GM19455 (cell line): ENCODE data around the gene TM9SF1.
A peak's percentile ranks its signal among the peaks of the same experiment; 100 is the strongest.

Experiments
- ATAC-seq: cut with Tn5 transposase; IDR thresholded peaks from one replicate; pipeline ENCODE4 v1.9.1; 2021; ENCODE audit not compliant: unreplicated experiment

Gene TM9SF1

DNA sequence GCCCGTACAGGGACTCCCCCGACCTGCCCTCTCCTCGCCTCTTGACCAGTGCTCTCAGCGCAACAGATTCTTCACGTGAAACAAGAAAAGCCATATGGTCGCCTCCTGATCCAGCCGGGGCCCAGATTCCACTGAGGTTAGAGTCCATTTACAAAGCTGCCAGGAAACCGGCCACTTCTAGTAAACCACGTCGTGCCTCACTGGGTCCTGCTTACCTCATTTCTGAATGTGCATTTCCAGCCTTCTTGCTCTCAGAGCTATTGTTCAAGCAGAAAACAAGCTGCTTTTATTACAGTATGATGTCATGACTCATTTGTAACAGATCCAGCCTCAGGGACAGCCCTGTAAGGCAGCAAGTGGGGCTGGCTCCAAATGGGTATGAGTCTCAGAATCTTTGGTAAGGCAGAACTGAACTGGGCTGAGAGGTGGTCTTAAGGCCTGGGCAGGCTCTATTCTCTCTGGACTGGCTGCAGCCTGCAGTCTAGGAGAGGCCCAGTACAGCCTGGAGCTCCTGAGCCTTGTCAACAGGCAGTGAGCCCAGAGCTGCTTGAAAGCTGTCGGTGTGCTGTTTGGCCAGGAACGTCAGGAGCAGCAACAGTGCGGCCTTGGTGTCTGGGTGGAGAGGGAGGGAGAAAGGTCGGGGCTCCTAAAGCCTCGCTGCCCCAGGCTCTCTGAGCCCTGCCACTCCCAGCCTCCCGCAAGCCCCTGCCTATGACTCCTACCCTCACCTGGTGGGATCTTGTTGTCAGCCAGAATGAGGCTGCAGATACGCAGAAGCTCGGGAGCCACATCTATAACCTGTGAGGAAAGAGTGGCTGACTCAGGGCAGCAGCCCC, 15.1 kb downstream of the TM9SF1 start:
- ATAC-seq: no peak

DNA sequence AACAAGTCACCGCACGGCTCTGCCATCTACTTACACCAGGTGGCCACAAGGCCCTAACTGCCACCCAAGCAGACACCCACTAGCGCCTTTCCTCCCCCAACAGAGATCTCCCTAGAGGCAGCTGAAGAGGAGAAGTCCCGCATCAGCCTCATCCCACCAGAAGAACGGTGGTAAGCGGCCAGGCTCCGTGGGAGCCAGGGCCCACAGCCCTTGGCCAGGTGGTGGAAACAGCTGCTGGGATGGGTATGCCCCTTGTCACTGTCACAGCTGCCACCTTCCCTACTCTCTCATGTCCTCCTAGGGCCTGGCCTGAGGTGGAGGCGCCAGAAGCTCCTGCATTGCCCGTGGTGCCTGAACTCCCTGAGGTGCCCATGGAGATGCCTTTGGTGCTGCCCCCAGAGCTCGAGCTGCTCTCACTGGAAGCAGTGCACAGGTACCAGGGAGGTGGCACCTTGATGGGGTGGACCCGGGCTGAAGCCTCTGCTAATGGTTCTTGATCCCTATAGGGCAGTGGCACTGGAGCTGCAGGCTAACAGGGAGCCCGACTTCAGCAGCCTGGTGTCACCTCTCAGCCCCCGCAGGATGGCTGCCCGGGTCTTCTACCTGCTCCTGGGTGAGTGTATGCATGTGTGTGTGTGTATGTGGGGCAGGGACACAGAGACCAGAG, 15.8 kb downstream of the TM9SF1 start:
- no peak for ATAC-seq

GRCh38 chr14:24178399-24179178, 16.7 kb downstream of the TM9SF1 start:
- no peak for ATAC-seq

DNA sequence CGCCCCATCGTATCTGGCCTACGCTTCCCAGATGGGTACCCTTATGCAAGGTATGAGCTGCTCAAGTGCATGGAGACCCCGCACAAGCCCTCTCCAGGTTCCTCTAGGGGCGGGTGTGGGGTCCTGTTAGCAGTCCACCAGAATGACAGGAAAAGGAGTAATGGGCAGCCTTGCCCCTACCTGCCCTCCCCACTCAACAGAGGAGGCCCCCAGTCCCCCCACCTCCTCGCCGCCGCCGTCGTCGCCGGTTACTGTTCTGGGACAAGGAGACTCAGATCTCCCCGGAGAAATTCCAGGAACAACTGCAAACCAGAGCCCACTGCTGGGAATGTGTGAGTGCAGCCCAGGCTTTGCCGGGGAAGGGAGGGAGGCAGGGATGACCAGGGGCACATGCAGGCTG, 17.4 kb downstream of the TM9SF1 start:
- no peak for ATAC-seq

DNA sequence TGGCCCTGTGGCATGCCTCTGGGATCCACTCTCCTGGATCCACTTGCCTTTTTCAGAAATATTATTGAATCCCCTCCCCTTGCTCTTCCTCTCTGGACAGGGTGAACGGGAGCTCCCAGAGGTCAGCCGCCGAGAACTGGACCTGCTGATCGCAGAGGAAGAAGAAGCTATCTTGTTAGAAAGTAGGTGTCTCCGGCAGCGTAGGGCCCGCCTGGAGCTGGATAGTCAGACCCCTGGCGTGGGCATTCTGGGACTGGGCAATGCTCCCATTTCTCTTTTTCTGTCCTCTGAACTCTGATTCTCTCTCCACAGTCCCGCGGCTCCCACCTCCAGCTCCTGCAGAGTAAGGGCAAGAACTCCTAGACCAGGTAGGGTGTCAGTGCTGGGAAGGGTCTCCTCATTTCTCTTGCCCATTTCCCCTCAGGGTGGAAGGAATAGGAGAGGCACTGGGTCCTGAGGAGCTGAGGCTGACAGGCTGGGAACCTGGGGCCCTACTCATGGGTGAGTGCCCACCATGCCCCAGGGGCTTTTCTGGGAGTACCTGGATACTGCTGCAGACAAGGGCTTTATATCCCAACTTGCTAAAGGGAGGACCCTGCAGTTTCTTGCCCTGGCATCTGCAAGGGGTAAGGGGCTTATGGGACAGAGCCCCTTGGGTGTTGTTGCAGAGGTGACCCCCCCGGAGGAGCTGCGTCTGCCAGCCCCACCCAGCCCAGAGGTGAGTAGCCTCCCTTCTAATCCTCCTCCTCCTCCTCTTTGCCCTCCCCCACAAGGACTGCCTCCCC, 18.0 kb downstream of the TM9SF1 start:
- ATAC-seq: no peak

- no peak for ATAC-seq
These were observed 18.6 kb downstream of the TM9SF1 start for GRCh38 chr14:24176599-24176998.

GRCh38 chr14:24172871-24173281, 22.4 kb downstream of the TM9SF1 start:
- no peak for ATAC-seq

DNA sequence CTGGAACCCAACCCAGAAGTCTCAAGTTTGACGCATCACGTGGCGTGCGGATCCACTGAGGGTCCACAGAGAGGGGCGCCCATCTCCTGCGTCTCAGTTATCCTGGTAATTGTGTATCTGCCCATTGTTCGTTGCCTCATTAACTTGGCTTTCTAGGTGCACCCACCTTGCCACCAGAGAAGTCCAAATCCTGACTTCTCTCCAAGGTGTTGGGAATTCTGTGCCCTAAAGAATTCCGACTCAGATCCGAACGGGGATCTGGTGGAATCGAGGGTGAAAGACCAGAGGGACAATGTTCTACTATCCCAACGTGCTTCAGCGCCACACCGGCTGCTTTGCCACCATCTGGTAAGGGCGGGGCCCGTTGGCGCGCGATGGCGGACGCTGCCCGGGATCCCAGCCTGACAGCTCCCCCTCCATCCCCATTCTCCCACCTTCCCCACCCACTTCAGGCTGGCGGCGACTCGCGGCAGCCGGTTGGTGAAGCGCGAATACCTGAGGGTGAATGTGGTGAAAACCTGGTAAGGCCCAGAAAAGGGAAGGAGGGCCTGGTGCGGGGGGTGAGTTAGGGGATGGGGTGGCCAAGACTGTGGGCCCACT, 22.9 kb downstream of the TM9SF1 start:
- ATAC-seq: no peak

DNA sequence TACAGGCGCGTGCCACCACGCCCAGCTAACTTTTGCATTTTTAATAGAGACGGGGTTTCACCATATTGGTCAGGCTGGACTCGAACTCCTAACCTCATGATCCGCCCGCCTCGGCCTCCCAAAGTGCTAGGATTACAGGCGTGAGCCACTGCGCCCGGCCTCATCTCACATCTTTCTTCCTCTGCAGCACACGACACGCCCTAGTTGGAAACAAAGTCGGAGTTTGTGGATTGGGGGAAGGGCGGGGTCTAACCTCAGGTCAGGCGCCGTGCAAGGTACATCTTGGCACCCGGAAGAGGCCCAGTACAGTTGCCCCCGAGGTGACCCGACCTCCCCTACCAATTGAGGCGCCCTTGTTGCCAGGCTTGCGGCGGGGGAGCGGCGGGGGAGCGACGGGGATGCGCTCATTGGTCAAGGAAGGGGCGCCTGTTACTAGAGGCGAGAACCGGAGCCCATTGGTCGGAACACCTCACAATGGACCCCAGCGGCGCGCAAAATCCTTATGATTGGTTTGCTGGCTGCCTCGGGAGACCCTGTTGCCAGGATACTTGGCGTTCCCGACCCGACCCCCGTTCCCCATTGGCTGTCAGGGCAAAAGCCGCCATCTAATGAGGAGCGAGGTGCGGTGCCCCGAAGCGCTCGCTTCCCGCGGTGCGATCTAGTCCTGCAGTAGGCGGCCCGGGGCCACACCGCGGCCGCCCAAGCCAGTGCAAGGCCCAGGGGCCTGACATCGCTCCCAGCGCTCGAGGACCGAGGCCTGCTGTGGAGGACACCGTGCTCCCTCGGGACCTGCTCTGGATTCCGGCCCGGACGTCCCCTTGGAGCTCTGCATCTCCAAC, 23.6 kb downstream of the TM9SF1 start, which contains the start of gene REC8:
Gene REC8 (plus strand): TSS at position 659 of the 839 bp plus-strand sequence. CDS start 473 bp downstream, outside the sequence.
- peak; percentile 83 for ATAC-seq

DNA sequence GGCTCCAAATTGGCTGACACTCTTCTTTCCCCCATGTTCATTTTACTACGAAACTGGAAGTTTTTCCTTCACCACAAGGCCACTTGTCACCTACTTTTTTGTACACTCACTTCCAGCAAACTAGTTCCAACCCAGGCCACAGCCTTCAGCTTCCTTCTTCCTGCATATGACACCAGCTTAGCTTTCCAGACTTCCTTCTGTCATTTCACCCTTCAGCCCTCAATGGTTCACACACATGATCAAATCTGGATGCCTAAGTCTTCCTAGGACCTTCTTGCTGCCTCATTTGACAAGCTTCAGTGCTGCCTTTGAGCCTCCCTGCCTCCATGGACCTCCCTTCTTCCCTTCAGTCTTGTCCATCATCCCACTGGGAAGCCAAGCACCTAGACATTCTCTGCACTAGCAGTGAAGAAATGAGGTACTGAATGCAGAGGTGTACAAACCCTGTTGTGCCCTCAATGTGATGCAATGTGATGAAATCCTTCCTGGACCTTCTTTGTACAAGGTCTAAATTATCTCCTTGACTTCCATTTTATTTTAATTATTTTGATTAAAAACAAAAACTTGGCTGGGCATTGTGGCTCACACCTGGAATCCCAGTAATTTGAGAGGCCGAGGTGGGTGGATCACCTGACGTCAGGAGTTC, 27.6 kb downstream of the TM9SF1 start:
- no peak for ATAC-seq

DNA sequence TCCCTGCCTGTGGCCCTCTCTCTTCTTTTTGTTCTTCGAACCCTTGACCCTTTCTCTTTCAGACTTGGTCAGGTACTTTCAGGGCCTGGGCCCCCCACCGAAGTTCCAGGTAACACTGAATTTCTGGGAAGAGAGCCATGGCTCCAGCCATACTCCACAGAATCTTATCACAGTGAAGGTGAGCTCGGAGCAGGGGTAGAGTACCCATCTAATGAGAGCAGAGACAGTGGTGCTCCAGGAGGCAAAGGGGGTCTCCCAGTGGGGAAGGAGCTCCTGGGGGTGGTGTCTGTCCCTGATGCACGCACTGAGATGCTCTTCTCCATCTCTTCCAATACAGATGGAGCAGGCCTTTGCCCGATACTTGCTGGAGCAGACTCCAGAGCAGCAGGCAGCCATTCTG, 29.5 kb downstream of the TM9SF1 start:
- ATAC-seq: no peak

DNA sequence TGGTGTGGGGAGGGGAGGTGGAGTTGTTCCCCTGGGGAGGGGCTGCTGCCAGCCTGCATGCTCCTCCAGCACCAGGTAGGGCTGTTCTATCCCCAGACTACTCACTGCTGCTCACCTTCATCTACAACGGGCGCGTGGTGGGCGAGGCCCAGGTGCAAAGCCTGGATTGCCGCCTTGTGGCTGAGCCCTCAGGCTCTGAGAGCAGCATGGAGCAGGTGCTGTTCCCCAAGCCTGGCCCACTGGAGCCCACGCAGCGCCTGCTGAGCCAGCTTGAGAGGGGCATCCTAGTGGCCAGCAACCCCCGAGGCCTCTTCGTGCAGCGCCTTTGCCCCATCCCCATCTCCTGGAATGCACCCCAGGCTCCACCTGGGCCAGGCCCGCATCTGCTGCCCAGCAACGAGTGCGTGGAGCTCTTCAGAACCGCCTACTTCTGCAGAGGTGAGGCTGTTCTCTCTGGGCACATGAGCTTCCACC, 30.7 kb downstream of the TM9SF1 start:
- no peak for ATAC-seq

GRCh38 chr14:24162093-24162492, 33.1 kb downstream of the TM9SF1 start:
- ATAC-seq: no peak

GRCh38 chr14:24160850-24161804, 34.1 kb downstream of the TM9SF1 start, which contains the start of gene IRF9:
Gene IRF9 (plus strand): TSS chr14:24161265. CDS start chr14:24162145, 880 bp downstream.
- ATAC-seq: peak; percentile 86

- ATAC-seq: no peak
These were observed 34.8 kb downstream of the TM9SF1 start for GRCh38 chr14:24160499-24160849.

- ATAC-seq: no peak
These were observed 35.3 kb downstream of the TM9SF1 start for GRCh38 chr14:24159777-24160498.

- no peak for ATAC-seq
These were observed 37.9 kb downstream of the TM9SF1 start for GRCh38 chr14:24157331-24157730.
